Motor neuron (in vitro differentiated cells): ENCODE results near the gene RNF2. TPM values are rescaled to one million over a fixed set of nuclear protein-coding genes. Genes with fewer than 3 reads are reported as not detected.
A peak's percentile ranks its signal among the peaks of the same experiment; 100 is the strongest.
"Not testable (repeated sequence)": the region's sequence is repeated elsewhere in the genome, so short reads cannot be mapped to it uniquely, and the experiment has no call there.

Experiments
- ATAC-seq, 8 experiments: fragments of 200-7000 bp; cut with Tn5 transposase; replicated peaks in 6 of 8; 2 replicates each; pipeline ENCODE4 v1.8.0; 2021; ENCODE audit warnings: mild to moderate bottlenecking in 8 of 8, moderate library complexity in 8 of 8
- H3K27ac ChIP-seq, 2 donors: fragments of 250-450 bp; sonication (Bioruptor Pico); 2 replicates each; pipeline ENCODE4 v1.9.0; 2021; ENCODE audit warnings: antibody characterized with exemption in 2 of 2, mild to moderate bottlenecking in 2 of 2, moderate library complexity in 1 of 2
- H3K4me1 ChIP-seq, 2 donors: fragments of 250-450 bp; sonication (Bioruptor Pico); replicated peaks in 1 of 2; 2 replicates each; pipeline ENCODE4 v1.6.1; 2021; ENCODE audit warnings: antibody characterized with exemption in 2 of 2, mild to moderate bottlenecking in 2 of 2, moderate library complexity in 1 of 2
- H3K4me3 ChIP-seq, 5 donors: fragments of 250-450 bp; sonication (Bioruptor Pico); 2 replicates each; pipeline ENCODE4 v1.9.0; 2021; ENCODE audit warnings: antibody characterized with exemption in 5 of 5, mild to moderate bottlenecking in 5 of 5, moderate library complexity in 4 of 5
- WGBS, 10 experiments: fragments of 450-650 bp; shearing (Covaris generic); methylation state at CpG; one replicate each; pipeline ENCODE4 v1.0.0; 2022; 5-methylcytosine and 5-hydroxymethylcytosine counted together
- in situ Hi-C, 9 experiments: fragments of 400-800 bp; cut with MboI; loops; one replicate each; pipeline ENCODE4 v1.15.0; 2021; ENCODE audit warnings: low sequenced_read_pairs in 9 of 9, low pct_unique_long_range_greater_than_20kb in 2 of 9; ENCODE audit not compliant: unreplicated experiment in 9 of 9
- total RNA-seq, 8 experiments: library from RNA; unstranded; fragments of 300-600 nt; gene quantifications; 2 replicates each; pipeline versions ENCODE4 v1.2.3 to v1.2.4, GENCODE V29; 2022

Gene RNF2
- 10 to 100 TPM in 7 of 8 experiments, 1 to 10 TPM in 1; 9.5 to 60.4 (median 41.3) TPM for total RNA-seq

DNA sequence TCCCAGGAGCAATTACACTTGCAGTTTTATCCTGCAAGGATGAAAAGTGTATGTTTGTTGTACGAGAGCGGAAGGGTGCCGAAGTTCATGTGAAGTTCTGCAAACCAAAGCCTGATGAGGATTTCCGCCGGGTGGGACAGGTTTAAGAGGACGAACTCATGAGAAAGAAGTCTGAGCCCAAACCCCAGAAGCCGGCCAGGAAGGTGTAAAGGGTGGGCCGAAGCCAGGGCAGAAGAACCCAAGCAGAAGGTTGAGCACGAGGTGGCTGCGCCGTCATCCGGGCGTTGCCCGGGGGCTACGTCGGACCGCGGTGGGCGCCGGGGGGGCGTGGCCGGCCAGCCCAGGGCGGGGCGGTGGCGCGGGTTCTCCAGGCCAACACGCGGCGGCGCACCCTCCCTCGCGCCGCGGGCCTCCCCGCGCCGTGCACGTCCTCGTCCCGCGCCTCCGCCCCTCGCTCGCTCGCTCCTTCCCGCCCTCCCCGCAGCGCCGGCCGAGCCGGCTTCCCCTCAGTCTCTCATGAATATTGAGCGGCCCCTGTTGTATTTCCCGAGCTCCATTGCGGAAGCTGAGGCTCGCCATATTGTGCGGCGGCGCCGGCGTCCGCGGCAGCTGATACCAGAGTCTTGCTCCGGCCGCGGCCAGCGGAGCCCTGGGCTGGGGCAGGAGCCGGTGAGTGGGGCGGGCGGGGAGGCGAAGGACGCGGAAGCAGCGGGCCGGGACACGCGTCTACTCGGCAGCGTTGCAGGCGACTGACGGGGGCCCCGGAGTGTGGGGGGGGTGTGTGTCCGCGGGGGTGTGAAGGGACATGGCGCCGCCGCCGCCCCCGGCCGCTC, at the start of gene RNF2:
Gene RNF2 (plus strand): TSS at position 578 of the 833 bp plus-strand sequence. CDS start 41,996 bp downstream, outside the sequence.
- in situ Hi-C loops = no loop called here
- 6 to 96% (median 57%) methylated on average over 2 to 7 of the region's 89 CpGs; no CpG with 5 or more reads in 3 of the 10 experiments for WGBS, 10 experiments

DNA sequence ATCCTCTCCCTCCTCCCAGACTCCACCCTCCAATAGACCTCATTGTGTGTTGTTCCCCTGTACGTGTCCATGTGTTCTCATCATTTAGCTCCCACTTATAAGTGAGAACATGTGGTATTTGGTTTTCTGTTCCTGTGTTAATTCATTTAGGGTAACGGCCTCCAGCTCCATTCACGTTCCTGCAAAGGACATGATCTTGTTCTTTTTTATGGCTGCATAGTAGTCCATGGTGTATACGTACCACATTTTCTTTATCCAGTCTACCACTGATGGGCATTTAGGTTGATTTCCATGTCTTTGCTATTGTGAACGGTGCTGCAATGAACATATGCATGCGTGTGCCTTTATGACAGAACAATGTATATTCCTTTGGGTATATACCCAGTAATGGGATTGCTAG, 45.4 kb upstream of the RNF2 start:
- H3K4me3 ChIP-seq, H3K27ac ChIP-seq, ATAC-seq, H3K4me1 ChIP-seq: not testable (repeated sequence)
- WGBS, 10 experiments = 77 to 100% (median 86%) methylated on average over 1 to 6 of the region's 6 CpGs; no CpG with 5 or more reads in 2 of the 10 experiments
- in situ Hi-C loops = loop anchor here in 1 of 9 experiments (25.0 kb wide), 1 partner anchor 188 kb away; no protein-coding TSS in a partner anchor

More for the DNA sequence above, at the start of gene RNF2:
- Histone ChIP-seq H3K4me1 (peaks cover 17 to 22% of the 10 kb centered on the region in 2 donors), H3K4me3 (peak within 1 kb of the TSS; percentile 78 to 86 (median 84)), H3K27ac (peak within 1 kb of the TSS; percentile 77 to 85)
- peak; percentile 85 to 93 (median 92) for ATAC-seq

DNA sequence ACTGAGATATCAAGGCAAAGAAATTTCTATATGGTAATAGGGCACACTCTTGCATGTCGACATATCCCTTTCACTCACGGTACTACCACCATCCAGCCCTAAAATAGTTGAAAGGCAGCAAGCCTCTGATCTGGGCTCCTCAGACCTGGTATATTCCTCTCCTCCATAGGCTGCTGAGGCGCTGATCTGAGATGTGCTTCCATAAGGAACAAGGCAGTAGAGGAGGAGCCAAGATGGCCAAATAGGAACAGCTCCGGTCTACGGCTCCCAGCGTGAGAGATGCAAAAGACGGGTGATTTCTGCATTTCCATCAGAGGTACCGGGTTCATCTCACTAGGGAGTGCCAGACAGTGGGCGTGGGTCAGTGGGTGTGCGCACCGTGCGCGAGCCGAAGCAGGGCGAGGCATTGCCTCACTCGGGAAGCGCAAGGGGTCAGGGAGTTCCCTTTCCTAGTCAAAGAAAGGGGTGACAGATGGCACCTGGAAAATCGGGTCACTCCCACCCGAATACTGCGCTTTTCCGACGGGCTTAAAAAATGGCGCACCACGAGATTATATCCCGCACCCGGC, 44.0 kb upstream of the RNF2 start:
- H3K27ac ChIP-seq, H3K4me3 ChIP-seq, in situ Hi-C loops, H3K4me1 ChIP-seq, ATAC-seq: not testable (repeated sequence)
- WGBS, 10 experiments = 43 to 100% (median 93%) methylated on average over 1 to 6 of the region's 26 CpGs; no CpG with 5 or more reads in 3 of the 10 experiments

DNA sequence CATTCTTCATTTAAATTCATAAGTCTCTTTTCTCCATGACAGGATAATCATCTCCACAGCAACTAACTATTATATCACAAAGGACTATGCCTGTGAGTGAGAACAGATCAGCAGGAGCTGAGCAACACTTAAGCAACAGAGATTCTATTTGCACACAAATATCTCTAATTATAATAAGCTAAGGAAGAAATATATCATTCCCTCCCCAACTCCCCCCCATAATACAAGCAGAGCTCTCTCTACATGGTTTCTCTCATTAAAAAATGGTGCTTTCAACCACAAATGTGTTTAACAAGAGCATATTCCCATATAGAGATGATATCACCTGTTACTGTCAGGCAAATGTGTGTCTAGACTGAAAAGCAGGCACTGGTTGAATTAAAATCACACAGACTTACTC, 36.5 kb upstream of the RNF2 start:
- Histone ChIP-seq H3K27ac (no peak overlapping the region), H3K4me3 (no peak overlapping the region)
- in situ Hi-C loops = no loop called here

DNA sequence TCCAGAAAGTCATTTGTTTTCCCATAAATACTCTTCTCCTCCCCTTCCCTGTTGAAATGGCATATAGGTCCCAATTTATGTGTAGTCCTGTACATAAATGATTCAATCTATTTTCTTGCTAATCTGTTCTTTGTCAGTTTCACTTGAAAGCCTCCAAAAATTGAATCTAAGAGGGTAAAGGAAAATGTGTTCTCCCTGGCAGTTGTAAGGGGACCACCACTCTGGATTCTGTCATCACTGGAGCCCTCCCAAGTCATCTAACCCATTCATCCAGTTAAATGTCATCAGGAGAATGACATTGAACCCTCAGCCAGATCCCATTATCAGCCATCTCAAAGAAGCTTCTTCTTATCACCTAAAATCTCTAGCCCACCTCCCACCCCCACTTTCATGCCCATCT, 35.0 kb upstream of the RNF2 start:
- no peak for ATAC-seq
- H3K4me1 ChIP-seq = peaks cover 4 to 6% of the 10 kb centered on the region in 2 donors
- in situ Hi-C loops = no loop called here
- H3K27ac ChIP-seq = no peak overlapping the region
- no peak overlapping the region for H3K4me3 ChIP-seq

More for the DNA sequence above, 36.5 kb upstream of the RNF2 start:
- no peaks in the 10 kb centered on the region for H3K4me1 ChIP-seq
- ATAC-seq = peak in 4 of 8 experiments; percentile 38 to 88 (median 60)

DNA sequence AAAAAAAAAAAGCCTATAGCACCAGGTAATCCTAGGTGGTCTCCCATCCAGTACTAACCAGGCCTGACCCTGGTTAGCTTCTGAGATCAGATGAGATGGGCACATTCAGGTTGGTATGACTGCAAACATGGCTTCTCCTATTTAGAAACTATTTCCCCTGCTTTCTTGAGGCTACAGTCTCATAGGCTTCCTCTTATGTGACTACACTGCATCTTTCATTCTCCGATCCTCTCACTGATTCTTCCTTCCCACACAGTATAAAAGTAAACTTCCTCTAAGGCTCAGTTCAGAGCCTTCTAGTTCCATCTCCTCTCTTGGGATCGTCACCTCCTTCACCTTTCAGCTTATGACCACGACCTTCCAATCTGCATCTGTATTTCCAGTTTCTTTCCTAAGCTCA, 30.4 kb upstream of the RNF2 start:
- in situ Hi-C loops = no loop called here

DNA sequence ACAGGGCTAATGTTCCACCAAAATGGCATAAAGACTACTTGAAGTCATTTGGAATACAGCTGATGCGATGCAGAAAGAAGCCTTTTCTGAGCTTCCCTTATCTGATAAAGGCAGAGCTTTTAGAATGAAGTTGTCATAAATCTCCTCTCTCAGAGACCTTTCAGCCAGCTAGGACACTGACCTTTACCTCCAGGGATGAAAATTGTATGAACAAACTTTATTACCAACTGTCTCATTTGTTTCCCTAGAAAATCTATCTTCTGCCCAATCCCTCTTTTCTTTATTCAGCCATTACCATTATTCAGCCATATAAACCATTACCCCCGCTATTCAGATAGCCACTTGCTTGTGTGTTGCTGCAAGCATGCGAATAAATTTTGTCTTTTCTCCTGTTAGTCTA, 29.7 kb upstream of the RNF2 start:
- WGBS, 10 experiments = 7 to 100% (median 57%) methylated on average over 1 to 3 of the region's 3 CpGs
- peak in 3 of 8 experiments; percentile 39 to 71 (median 56) for ATAC-seq
- Histone ChIP-seq H3K27ac (no peak overlapping the region), H3K4me1 (peaks cover 10 to 13% of the 10 kb centered on the region in 2 donors), H3K4me3 (no peak overlapping the region)
- in situ Hi-C loops = no loop called here

More for the DNA sequence above, 30.4 kb upstream of the RNF2 start:
- no peak for ATAC-seq
- no peak overlapping the region for H3K27ac ChIP-seq
- WGBS, 10 experiments = 46 to 90% (median 75%) methylated on average over 2 to 3 of the region's 3 CpGs
- peaks cover 10 to 13% of the 10 kb centered on the region in 2 donors for H3K4me1 ChIP-seq
- H3K4me3 ChIP-seq = no peak overlapping the region

DNA sequence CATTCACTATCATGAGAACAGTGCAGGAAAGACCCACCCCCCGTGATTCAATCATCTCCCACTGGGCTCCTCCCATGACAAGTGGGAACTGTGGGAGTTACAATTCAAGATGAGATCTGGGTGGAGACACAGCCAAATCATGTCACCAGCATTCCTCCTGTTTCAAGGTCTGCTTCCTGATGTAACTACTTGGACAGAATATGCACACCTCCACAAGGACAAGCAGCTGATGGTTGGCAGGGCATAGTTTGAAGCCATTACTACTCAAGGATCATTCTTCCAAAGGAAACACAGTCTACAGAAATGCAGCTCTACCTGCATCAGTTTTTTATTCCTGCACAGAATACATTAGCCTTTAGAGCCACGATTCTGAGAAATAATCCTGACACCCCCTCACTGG, 28.5 kb upstream of the RNF2 start:
- Histone ChIP-seq H3K27ac (no peak overlapping the region), H3K4me3 (no peak overlapping the region), H3K4me1 (peaks cover 10 to 13% of the 10 kb centered on the region in 2 donors)
- WGBS, 10 experiments = 60 to 100% (median 72%) methylated on average over 1 to 2 of the region's 2 CpGs; no CpG with 5 or more reads in 3 of the 10 experiments
- in situ Hi-C loops = no loop called here
- ATAC-seq = peak in 2 of 8 experiments; percentile 84 to 92

DNA sequence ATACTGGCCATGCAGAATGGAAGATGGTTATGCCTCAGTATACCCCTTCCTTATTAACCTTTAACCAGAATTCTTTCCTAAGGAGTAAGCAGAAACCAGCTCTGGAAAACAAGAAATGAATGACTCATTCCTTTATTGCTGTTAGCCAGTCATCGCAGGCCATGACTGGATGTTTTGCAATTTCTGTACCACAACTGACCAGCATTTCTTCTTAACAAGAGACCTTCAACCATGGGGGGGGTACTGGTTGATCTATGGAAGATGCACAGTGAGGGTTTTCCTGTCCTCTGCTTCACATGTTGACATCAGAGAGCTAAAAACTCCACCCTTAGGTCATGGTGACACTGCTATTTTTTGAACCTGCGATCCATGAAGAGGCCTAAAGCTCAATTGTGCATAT, 28.0 kb upstream of the RNF2 start:
- H3K27ac ChIP-seq = no peak overlapping the region
- peak in 4 of 8 experiments; percentile 16 to 88 (median 53) for ATAC-seq
- no peak overlapping the region for H3K4me3 ChIP-seq
- 38 to 100% (median 83%) methylated on average over 1 to 2 of the region's 2 CpGs; no CpG with 5 or more reads in 1 of the 10 experiments for WGBS, 10 experiments
- H3K4me1 ChIP-seq = peaks cover 10 to 13% of the 10 kb centered on the region in 2 donors
- in situ Hi-C loops = no loop called here

DNA sequence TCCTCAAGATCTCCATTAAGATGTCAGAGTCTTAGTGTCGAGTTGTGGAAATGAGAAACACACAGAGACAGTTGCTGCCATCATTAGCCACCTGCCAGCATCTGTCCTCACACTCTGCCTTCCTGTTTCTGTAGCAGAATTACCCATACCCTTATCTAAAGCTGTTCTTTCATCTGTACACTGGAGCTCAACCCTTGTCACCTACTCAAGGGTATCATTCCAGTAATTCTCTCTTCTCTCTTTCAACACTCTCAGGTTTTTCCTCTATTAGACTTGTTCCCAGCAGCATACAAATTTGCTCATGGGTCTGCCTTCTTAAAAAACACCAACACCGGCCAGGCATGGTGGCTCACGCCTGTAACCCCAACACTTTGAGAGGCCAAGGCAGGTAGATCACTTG, 27.4 kb upstream of the RNF2 start:
- H3K4me3 ChIP-seq = no peak overlapping the region
- WGBS, 10 experiments = 10 to 100% (median 87%) methylated on average over 1 to 3 of the region's 3 CpGs; no CpG with 5 or more reads in 1 of the 10 experiments
- H3K4me1 ChIP-seq = peaks cover 10 to 13% of the 10 kb centered on the region in 2 donors
- in situ Hi-C loops = no loop called here
- no peak overlapping the region for H3K27ac ChIP-seq
- ATAC-seq = no peak

DNA sequence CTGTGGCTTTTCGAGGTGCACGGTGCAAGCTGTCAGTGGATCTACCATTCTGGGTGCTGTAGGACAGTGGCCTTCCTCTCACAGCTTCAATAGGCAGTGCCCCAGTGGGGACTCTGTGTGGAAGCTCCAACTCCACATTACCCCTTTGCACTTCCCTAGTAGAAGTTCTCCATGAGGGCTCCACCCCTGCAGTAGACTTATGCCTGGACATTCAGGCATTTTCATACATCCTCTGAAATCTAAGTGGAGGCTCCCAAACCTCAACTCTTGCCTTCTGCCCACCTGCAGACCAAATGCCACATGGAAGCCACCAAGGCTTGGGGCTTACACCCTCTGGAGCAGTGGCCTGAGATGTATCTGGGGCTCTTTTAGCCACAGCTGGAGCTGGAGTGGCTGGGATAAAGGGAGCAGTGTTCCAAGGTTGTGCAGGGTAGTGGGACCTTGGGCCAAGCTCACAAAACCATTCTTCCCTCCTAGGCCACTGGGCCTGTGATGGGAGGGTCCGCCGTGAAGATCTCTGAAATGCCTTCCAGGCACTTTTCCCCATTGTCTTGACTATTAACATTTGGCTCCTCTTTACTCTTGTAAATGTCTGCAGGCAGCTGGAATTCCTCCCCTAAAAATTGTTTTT, 18.0 kb upstream of the RNF2 start:
- no peak for ATAC-seq
- Histone ChIP-seq H3K4me3 (no peak overlapping the region), H3K27ac (no peak overlapping the region), H3K4me1 (no peaks in the 10 kb centered on the region)
- in situ Hi-C loops = no loop called here
- 60 to 100% (median 86%) methylated on average over 1 to 4 of the region's 4 CpGs; no CpG with 5 or more reads in 3 of the 10 experiments for WGBS, 10 experiments

DNA sequence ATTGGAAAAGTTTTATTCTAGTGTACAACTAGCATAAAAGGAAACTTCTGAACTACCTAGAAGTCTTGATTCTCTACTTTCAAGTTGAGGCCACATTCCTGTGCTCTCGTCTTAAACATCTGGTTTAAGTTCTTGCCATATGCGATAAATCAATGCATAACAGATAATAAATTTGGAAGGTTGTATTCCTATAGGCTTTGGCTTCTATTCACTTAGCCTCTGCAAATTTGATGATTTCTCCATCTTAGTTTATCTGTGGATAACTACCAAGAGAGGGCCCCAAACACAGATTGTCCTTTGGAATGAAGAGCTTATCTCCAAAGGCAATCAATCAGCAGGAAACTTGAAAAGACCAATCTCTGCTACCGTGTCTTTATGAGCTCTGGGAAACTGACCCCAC, 11.7 kb upstream of the RNF2 start:
- Histone ChIP-seq H3K4me3 (no peak overlapping the region), H3K4me1 (no peaks in the 10 kb centered on the region), H3K27ac (no peak overlapping the region)
- ATAC-seq = no peak
- in situ Hi-C loops = no loop called here
- WGBS, 10 experiments = 0 to 94% (median 59%) methylated on average over 1 to 3 of the region's 3 CpGs

DNA sequence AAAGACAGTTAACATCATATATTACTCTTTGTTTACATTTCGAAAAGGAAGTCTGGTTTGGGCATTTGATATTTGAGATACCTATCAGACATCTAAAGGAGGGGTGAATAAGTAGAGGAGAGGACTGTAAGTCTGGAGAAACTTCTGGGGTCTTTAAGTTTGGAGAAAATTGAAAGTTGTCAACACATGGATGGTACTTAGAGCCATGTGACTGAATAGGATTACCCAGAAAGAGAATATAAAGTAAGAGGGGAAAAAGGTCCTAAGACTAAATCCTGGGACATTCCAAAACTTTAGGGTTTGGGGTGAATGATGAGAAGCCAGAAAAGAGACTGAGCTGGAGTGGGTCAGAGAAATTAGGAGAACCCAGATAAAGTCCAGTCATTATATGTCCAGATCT, 10.1 kb upstream of the RNF2 start:
- in situ Hi-C loops = no loop called here
- no peak for ATAC-seq
- no peak overlapping the region for H3K4me3 ChIP-seq
- 18 to 100% (median 61%) methylated on average over 1 of the region's 1 CpG; no CpG with 5 or more reads in 2 of the 10 experiments for WGBS, 10 experiments
- no peak overlapping the region for H3K27ac ChIP-seq
- no peaks in the 10 kb centered on the region for H3K4me1 ChIP-seq
